Thymus (tissue), 11 donors: ENCODE data around the gene CDKN2C. TPM values are rescaled to one million over a fixed set of nuclear protein-coding genes. Genes with fewer than 3 reads are reported as not detected.

ENCODE experiments used
- DNase-seq, 9 donors: peaks; one replicate each; pipeline ENCODE4 v3.0.0-alpha.2; 2013; ENCODE audit warnings: low spot score in 9 of 9, low read depth in 6 of 9, missing footprints in 1 of 9
- H3K27ac ChIP-seq, 2 donors: one replicate each; pipeline ENCODE4 v1.5.1; 2013; ENCODE audit warnings: control low read depth in 1 of 2, low read depth in 1 of 2, low read length in 1 of 2, mild to moderate bottlenecking in 1 of 2, moderate library complexity in 1 of 2
- H3K27me3 ChIP-seq, 2 donors: one replicate each; pipeline ENCODE4 v1.5.1; 2013; ENCODE audit warnings: low read length in 1 of 2; ENCODE audit not compliant: control insufficient read depth in 2 of 2, insufficient read depth in 1 of 2
- H3K36me3 ChIP-seq, 2 donors: one replicate each; pipeline ENCODE4 v1.5.1; 2013; ENCODE audit warnings: low read length in 1 of 2, mild to moderate bottlenecking in 1 of 2, moderate library complexity in 1 of 2; ENCODE audit not compliant: control insufficient read depth in 2 of 2, insufficient read depth in 2 of 2
- H3K4me1 ChIP-seq, 2 donors: one replicate each; pipeline ENCODE4 v1.5.1; 2013; ENCODE audit warnings: low read length in 2 of 2; ENCODE audit not compliant: control insufficient read depth in 2 of 2, insufficient read depth in 2 of 2
- H3K4me3 ChIP-seq, 2 donors: one replicate each; pipeline ENCODE4 v1.5.1; 2013; ENCODE audit warnings: low read length in 2 of 2, control low read depth in 1 of 2, mild to moderate bottlenecking in 1 of 2
- H3K9me3 ChIP-seq, 2 donors: one replicate each; pipeline ENCODE4 v1.5.1; 2013; ENCODE audit warnings: low read length in 1 of 2, mild to moderate bottlenecking in 1 of 2; ENCODE audit not compliant: control insufficient read depth in 2 of 2, insufficient read depth in 1 of 2
- WGBS: extraction: QIAGEN DNeasy Blood & Tissue Kit; methylation state at CpG from one replicate; pipeline ENCODE4 v1.1.7; 2013; 5-methylcytosine and 5-hydroxymethylcytosine counted together
- polyA plus RNA-seq: library from polyadenylated mRNA; stranded (reverse); fragments of 200-250 nt; gene quantifications from one replicate; pipeline ENCODE4 v1.2.3, GENCODE V29; 2013
- total RNA-seq: library from RNA; stranded (reverse); fragments of 120-200 nt; gene quantifications from one replicate; pipeline ENCODE4 v1.2.4, GENCODE V29; 2013
- donor health status: healthy.

The CDKN2C gene
- total and polyA plus RNA-seq, 2 donors: 24.2 to 34.3 TPM

- H3K27ac ChIP-seq: no peak overlapping the region
- H3K4me1 ChIP-seq: peaks cover 4 to 24% of the 10 kb centered on the region in 2 donors
These were observed 5.4 kb downstream of the CDKN2C start for GRCh38 chr1:50975436-50975835.

GRCh38 chr1:50976111-50976889 is 6.3 kb downstream of the CDKN2C start:
- peaks cover 0 to 4% of the 10 kb centered on the region in 2 donors for H3K9me3 ChIP-seq
- 47% methylated on average over 19 of the region's 19 CpGs for WGBS
- peaks cover 0 to 64% of the 10 kb centered on the region in 2 donors for H3K27me3 ChIP-seq
- peak overlapping the region; percentile 61 to 80 for H3K4me3 ChIP-seq
- H3K36me3 ChIP-seq: peaks cover 0 to 8% of the 10 kb centered on the region in 2 donors
- DNase-seq: peak in 2 of 9 donors; percentile 13 to 32
- H3K4me1 ChIP-seq: peaks cover 4 to 22% of the 10 kb centered on the region in 2 donors
- no peak overlapping the region for H3K27ac ChIP-seq

More at GRCh38 chr1:50975436-50975835, 5.4 kb downstream of the CDKN2C start:
- Histone ChIP-seq H3K36me3 (peaks cover 0 to 8% of the 10 kb centered on the region in 2 donors), H3K27me3 (peaks cover 0 to 56% of the 10 kb centered on the region in 2 donors), H3K9me3 (peaks cover 0 to 4% of the 10 kb centered on the region in 2 donors), H3K4me3 (no peak overlapping the region)
- 90% methylated on average over 1 of the region's 1 CpG for WGBS
- no peak for DNase-seq

DNA sequence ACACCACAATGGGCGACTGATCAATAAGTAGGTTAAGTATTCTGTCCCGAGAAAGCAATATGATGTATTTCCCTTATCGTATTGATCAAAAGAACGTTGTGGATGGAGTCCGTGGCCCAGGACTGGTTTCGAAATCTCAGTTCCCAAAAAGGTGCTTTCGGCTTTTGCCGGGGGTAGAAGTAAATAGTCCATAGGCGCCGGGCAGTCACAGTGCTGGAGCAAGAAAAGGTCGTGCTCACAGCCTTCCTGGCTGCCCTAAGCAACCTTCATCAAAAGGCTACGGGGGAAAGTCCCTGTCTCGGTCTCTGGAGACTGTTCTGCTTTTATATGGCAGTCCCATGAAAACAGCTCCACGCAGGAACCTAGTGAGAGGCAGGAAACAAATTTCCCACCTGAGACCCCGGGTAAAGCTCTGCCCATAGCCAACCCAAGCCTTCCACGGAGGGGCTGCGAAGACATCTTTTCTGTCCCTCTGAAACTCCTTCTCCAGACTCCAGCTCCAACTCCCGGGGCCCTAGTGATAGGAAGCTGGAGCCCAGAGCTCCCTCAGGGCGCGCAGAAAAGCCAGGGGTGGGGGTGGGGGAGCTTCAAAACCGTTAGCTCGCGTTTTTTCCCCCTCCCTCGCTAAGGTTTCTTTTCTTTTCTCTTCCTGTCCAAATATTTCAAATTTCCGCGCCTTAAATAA is 7.0 kb downstream of the CDKN2C start:
- Histone ChIP-seq H3K4me1 (peaks cover 4 to 22% of the 10 kb centered on the region in 2 donors), H3K9me3 (peaks cover 0 to 4% of the 10 kb centered on the region in 2 donors), H3K36me3 (peaks cover 0 to 8% of the 10 kb centered on the region in 2 donors), H3K27me3 (peaks cover 0 to 72% of the 10 kb centered on the region in 2 donors), H3K27ac (peak overlapping the region in 1 of 2 donors; percentile 88), H3K4me3 (peak overlapping the region; percentile 61 to 80)
- DNase-seq: peak in 5 of 9 donors; percentile 16 to 63 (median 29)
- 2% methylated on average over 26 of the region's 26 CpGs for WGBS

GRCh38 chr1:50977575-50978143 is 7.6 kb downstream of the CDKN2C start:
- peaks cover 4 to 22% of the 10 kb centered on the region in 2 donors for H3K4me1 ChIP-seq
- peaks cover 0 to 75% of the 10 kb centered on the region in 2 donors for H3K27me3 ChIP-seq
- DNase-seq: peak in 3 of 9 donors; percentile 11 to 35 (median 19)
- H3K27ac ChIP-seq: peak overlapping the region in 1 of 2 donors; percentile 88
- H3K9me3 ChIP-seq: peaks cover 0 to 4% of the 10 kb centered on the region in 2 donors
- peaks cover 0 to 8% of the 10 kb centered on the region in 2 donors for H3K36me3 ChIP-seq
- peak overlapping the region; percentile 61 to 80 for H3K4me3 ChIP-seq
- under 1% methylated on average over 63 of the region's 63 CpGs for WGBS

GRCh38 chr1:50978144-50978851 is 8.3 kb downstream of the CDKN2C start:
- 1% methylated on average over 42 of the region's 42 CpGs for WGBS
- peak in 8 of 9 donors; percentile 27 to 88 (median 48) for DNase-seq
- Histone ChIP-seq H3K4me3 (peak overlapping the region; percentile 58 to 80), H3K4me1 (peaks cover 4 to 22% of the 10 kb centered on the region in 2 donors), H3K36me3 (peaks cover 0 to 8% of the 10 kb centered on the region in 2 donors), H3K27ac (peak overlapping the region; percentile 55 to 88), H3K27me3 (peaks cover 0 to 76% of the 10 kb centered on the region in 2 donors), H3K9me3 (peaks cover 0 to 4% of the 10 kb centered on the region in 2 donors)

DNA sequence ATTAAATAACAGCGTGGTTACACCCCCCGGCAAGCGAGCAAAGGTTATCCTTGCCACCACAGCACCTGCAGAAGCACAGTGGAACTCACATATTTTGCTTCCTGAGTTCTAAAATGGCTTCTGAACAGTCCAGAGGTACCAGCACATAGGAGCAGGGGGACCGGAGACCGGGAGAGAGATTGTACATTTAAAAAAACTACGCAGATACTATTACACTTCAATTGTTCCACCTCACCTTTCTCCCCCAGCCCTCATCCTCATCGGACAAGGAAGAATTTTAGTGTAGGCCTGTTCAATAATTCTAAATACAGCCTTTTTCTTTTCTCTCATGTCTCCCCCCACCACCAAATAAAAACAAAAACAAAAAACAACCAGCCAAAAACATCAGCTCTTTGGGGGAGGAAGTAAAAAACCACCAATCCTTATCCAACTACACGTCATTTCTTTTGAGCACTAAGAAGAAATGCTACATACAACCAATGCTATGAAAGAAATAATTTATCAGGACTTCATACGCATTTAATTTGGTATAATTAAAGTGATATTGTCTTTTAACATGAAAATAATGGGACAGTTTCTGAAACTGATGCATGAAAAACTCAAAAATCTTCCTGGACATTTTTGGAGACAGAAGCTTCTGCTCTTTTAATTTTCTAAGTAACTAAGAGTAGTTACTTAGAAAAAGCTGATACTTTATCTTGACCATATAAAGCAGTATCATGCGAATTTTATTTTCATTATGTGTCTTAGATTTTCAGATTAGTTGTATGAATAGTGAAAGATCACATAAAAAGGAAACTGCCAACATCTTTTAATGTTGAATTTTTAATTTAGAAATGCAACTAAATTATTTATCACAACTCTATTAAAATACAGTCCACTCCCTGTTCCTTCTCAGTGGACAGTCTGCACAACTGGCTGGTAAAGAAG is 9.1 kb downstream of the CDKN2C start:
- H3K4me1 ChIP-seq: peaks cover 4 to 22% of the 10 kb centered on the region in 2 donors
- 15% methylated on average over 10 of the region's 10 CpGs for WGBS
- peaks cover 0 to 78% of the 10 kb centered on the region in 2 donors for H3K27me3 ChIP-seq
- H3K27ac ChIP-seq: peak overlapping the region; percentile 55 to 88
- DNase-seq: peak in 2 of 9 donors; percentile 62 to 63
- H3K4me3 ChIP-seq: peak overlapping the region; percentile 58 to 80
- H3K36me3 ChIP-seq: peaks cover 0 to 1% of the 10 kb centered on the region in 2 donors
- H3K9me3 ChIP-seq: peaks cover 0 to 4% of the 10 kb centered on the region in 2 donors

- Histone ChIP-seq H3K9me3 (peaks cover 0 to 4% of the 10 kb centered on the region in 2 donors), H3K27ac (no peak overlapping the region), H3K4me3 (no peak overlapping the region), H3K27me3 (peaks cover 0 to 80% of the 10 kb centered on the region in 2 donors), H3K36me3 (no peaks in the 10 kb centered on the region), H3K4me1 (peaks cover 4 to 22% of the 10 kb centered on the region in 2 donors)
- 78% methylated on average over 1 of the region's 1 CpG for WGBS
- no peak for DNase-seq
These were observed 9.9 kb downstream of the CDKN2C start for GRCh38 chr1:50979937-50980336.

DNA sequence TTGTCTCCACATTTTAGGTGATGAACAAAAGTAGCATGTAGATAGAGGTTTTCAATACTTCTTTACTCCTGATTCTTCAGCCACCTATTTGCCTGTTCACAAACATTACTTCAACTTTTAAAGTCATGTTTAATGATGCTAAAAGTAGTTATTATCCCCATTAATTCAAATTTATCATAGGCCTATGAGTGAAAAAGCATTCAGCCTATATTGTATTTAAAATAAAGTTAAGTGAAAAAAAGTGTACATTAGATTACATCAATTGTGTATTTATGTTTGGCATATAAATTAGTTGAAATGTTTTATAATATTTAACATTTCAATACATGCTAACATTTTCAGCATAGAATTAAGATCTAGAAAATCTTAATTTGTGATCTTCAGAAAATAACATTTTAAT is 10.5 kb downstream of the CDKN2C start:
- no peak overlapping the region for H3K4me3 ChIP-seq
- peaks cover 0 to 4% of the 10 kb centered on the region in 2 donors for H3K9me3 ChIP-seq
- peaks cover 0 to 83% of the 10 kb centered on the region in 2 donors for H3K27me3 ChIP-seq
- no peaks in the 10 kb centered on the region for H3K36me3 ChIP-seq
- peaks cover 4 to 22% of the 10 kb centered on the region in 2 donors for H3K4me1 ChIP-seq
- no peak overlapping the region for H3K27ac ChIP-seq
- no peak for DNase-seq
